IMR-90 (cell line): Measurements from ENCODE around the gene IL19.

Experiments used
- MAZ ChIP-seq: IDR thresholded peaks from 2 replicates; pipeline ENCODE4 v1.6.1; 2012; ENCODE audit warnings: low read depth, mild to moderate bottlenecking, low read length, improper control_type of control experiment, moderate library complexity, borderline replicate concordance
- TF ChIP-seq, protein P1 (sequence below): conservative IDR thresholded peaks from 2 replicates; pipeline ENCODE4 v1.5.1; 2012; ENCODE audit warnings: mild to moderate bottlenecking, low read depth, low read length, improper control_type of control experiment

DNA sequence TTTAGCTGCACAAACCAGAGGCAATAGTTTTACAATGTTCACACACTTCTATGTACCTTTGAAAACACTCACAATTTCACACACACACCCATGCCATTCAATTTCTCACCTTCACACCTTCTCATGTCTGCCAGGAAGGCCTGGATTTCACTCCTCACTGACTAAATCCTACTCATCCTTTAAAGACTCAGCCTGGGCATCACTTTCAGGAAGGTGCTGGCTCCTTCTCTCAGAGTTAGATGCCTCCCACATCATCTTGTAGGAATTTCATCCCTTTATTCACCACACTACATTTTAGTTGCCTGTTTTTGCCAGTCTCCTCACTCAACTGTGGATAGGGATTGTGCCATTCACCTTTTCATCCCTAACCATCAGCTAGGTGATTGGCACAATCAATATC lies 97.1 kb downstream of the IL19 start:
- TF ChIP-seq, protein P1, sequence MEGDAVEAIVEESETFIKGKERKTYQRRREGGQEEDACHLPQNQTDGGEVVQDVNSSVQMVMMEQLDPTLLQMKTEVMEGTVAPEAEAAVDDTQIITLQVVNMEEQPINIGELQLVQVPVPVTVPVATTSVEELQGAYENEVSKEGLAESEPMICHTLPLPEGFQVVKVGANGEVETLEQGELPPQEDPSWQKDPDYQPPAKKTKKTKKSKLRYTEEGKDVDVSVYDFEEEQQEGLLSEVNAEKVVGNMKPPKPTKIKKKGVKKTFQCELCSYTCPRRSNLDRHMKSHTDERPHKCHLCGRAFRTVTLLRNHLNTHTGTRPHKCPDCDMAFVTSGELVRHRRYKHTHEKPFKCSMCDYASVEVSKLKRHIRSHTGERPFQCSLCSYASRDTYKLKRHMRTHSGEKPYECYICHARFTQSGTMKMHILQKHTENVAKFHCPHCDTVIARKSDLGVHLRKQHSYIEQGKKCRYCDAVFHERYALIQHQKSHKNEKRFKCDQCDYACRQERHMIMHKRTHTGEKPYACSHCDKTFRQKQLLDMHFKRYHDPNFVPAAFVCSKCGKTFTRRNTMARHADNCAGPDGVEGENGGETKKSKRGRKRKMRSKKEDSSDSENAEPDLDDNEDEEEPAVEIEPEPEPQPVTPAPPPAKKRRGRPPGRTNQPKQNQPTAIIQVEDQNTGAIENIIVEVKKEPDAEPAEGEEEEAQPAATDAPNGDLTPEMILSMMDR: no peak
- no peak for TF ChIP-seq MAZ
